GM21717 (cell line): Measurements from ENCODE around the gene PTPRZ1.

Experiments used
- ATAC-seq: cut with Tn5 transposase; IDR thresholded peaks from one replicate; pipeline ENCODE4 v1.9.1; 2021; ENCODE audit warnings: mild to moderate bottlenecking, moderate library complexity; ENCODE audit not compliant: unreplicated experiment

Gene PTPRZ1

DNA sequence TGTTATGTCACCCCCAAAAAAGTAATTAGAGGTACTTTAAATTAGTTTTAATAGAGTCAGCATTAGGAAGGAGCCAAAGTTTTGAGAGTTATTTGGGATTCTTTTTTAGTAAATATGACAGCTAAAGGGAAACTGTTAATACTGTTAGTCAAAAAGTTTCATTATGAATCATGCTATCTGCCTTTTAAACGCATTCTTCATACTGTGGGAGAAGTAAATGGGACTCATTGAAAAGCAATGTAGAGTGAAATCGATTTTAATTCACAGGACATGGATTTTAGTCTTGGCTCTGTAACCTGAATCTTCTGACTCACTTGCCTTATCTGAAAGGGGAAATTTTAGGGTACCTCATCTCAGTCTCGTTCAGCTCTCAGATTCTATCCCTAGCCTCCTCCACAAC is 165.9 kb downstream of the PTPRZ1 start:
- ATAC-seq = no peak

DNA sequence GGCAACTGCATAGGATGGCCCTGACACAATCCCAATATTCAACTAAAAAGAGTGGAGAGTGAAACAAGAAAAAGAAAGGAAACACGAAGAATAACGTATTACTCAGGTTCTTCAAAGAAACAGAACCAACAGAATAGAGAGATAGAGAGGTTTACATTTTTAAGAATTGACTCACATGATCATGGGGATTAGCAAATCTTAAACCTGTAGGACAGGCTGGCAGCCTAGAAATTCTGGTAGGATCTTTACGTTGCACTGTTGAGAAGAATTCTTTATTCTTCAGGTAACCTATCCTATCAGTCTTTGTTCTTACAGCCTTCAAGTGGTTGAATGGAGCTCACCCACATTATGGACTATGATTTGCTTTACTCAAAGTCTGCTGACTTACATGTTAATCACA is 167.2 kb downstream of the PTPRZ1 start:
- no peak for ATAC-seq

- no peak for ATAC-seq
Measured at GRCh38 chr7:122046402-122046801, 173.4 kb downstream of the PTPRZ1 start.

GRCh38 chr7:122054393-122054792 is 181.4 kb downstream of the PTPRZ1 start:
- no peak for ATAC-seq

GRCh38 chr7:122055073-122055472 is 182.1 kb downstream of the PTPRZ1 start:
- ATAC-seq = no peak

DNA sequence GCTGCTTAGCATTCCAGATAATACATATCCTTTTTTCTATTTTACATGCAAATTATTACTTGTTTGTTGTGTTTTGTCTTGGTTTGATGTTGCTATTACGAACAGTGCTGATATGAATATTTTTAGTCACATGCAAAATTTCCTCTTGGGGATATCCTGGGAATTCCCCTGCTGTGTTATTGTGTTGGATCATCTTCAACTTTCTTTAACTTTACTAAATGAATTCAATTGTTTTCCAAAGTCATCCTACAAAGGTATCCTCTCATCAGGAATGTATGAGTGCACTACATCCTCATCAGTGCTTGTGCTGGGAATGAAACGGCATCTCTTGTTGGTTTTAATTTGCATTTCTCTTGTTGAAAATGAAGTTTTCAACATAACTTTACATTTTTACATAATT is 184.0 kb downstream of the PTPRZ1 start:
- ATAC-seq = no peak

DNA sequence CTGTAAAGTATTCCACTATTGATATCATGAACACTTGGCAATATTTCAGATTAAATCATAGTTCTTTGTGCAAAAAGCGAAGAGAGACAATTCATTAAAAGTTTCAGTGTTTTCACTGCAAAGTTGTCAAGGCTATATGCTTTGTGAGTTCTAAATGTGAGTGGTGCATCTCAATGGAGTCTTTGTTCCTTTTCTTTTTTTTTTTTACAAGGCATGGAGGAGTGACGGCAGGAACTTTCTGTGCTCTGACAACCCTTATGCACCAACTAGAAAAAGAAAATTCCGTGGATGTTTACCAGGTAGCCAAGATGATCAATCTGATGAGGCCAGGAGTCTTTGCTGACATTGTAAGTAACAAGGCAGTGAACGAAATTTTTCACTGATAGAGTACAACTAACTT is 186.6 kb downstream of the PTPRZ1 start:
- no peak for ATAC-seq

- no peak for ATAC-seq
Measured at GRCh38 chr7:122063146-122063545, 190.2 kb downstream of the PTPRZ1 start.

- no peak for ATAC-seq
Measured at GRCh38 chr7:122064971-122065370, 192.0 kb downstream of the PTPRZ1 start.

DNA sequence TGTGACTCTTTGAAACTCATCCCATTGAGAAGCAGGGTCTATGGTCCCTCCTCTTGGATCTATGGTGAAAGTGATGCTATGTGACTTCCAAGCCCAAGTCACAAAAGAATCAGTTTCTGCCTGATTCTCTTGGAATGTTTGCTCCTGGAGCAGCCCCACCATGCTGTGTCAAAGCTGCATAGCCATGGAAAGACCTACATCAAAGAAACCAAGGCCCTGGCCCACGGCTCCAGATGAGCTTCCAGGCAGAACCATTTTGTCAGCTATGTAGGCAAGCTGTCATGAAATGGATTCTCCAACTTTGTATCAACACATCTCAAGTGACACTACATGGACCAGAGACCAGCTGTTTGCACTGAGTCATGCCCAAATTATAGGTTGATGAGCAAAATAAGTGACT is 194.1 kb downstream of the PTPRZ1 start:
- no peak for ATAC-seq

DNA sequence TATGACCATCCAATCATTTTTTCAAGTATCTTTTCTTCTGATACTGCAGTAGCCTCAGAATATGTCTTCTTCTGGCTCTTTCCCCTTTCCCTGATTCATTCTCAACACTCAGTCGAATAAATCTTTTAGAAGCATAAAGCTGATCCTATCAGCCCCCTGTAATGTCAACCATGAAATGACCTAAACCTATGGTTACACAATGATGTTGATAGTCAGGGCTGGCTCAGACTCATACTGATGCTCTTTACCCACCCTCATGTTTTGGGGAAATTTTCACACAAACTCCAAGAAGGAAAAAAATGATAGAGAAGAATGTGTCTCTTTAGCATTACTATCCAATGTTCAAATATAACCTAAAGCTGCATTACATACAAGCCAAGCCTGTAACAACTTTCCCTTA is 195.1 kb downstream of the PTPRZ1 start:
- ATAC-seq = no peak

- no peak for ATAC-seq
Measured at GRCh38 chr7:122068999-122069398, 196.0 kb downstream of the PTPRZ1 start.

GRCh38 chr7:122070062-122070461 is 197.1 kb downstream of the PTPRZ1 start:
- ATAC-seq = no peak

- no peak for ATAC-seq
Measured at GRCh38 chr7:122070834-122071233, 197.9 kb downstream of the PTPRZ1 start.

- no peak for ATAC-seq
Measured at GRCh38 chr7:122072272-122072671, 199.3 kb downstream of the PTPRZ1 start.

DNA sequence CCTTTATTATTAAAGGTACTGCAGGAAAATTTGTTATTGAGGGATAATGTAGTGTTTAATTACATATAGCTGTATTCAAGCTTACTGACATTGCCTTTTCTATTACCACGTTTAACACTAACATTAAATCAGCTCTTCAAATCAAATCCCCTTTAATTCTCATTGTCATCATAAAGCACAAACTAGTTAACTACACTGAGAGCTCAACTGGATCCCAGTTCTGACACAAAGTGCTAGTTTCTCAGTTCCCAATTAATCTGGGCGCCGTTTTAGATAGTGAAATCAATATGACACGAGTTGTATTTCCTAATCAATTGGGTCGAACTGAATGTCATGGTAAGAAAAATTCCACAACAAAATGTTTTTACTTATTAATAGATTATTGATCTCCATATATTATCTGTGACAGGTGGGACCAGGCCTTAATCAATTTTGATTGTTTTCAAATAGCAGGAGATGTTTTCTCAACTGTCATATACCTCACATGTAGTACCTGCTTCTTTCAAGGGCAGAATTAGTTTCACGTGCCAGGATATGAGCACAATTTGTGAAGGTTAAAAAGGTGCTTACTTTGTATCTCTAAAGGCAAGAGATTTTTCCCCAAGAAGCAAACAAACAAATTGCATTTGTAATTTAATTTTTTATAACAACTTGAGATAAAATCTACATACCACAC is 200.1 kb downstream of the PTPRZ1 start:
- ATAC-seq = no peak

GRCh38 chr7:122073635-122074034 is 200.7 kb downstream of the PTPRZ1 start:
- no peak for ATAC-seq

- ATAC-seq = no peak
Measured at GRCh38 chr7:122082160-122082559, 209.2 kb downstream of the PTPRZ1 start.

DNA sequence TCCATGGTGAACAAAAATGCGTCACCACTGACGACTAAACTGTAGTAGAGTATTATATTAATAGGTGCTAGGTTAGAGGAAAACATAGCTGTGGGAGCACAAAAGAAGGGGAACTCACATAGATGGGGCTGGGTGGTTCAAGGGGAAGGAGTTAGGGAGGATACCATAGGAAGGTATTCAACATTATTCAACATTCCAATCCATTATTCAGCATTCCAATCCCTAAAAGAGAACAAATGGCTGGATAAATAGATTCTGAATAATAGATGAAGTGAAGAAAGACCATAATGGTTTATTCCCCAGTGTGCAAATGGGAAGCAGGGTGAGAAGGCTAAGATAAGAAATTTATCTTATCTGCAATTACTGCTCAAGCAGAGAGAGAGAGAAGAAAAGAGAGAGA is 209.7 kb downstream of the PTPRZ1 start:
- ATAC-seq = no peak

- ATAC-seq = peak; percentile 97
Measured at GRCh38 chr7:122092964-122093797, 220.2 kb downstream of the PTPRZ1 start.

GRCh38 chr7:122094549-122094948 is 221.6 kb downstream of the PTPRZ1 start:
- ATAC-seq = no peak

GRCh38 chr7:122095642-122096041 is 222.7 kb downstream of the PTPRZ1 start:
- no peak for ATAC-seq
